D721Med (cell line): ENCODE measurements around the gene ARRDC3.
"Not testable (repeated sequence)": the region's sequence is repeated elsewhere in the genome, so short reads cannot be mapped to it uniquely, and the experiment has no call there.

Source experiments
- DNase-seq: peaks from one replicate; pipeline ENCODE4 v3.0.0; 2011; ENCODE audit warnings: low spot score; ENCODE audit not compliant: insufficient read length
- FAIRE-seq: peaks from 2 replicates; lab custom pipeline; 2011; peaks lifted over from hg19 to GRCh38; lab: Jason Lieb, UNC
- CTCF ChIP-seq: IDR thresholded peaks from 2 replicates; pipeline ENCODE4 v1.5.1; 2012; ENCODE audit warnings: mild to moderate bottlenecking, control low read depth; ENCODE audit not compliant: insufficient read depth; ENCODE audit errors: missing control alignments

Gene ARRDC3

GRCh38 chr5:91359962-91360609 is 23.0 kb downstream of the ARRDC3 start:
- TF ChIP-seq CTCF = no peak
- FAIRE-seq (no peak), DNase-seq (no peak)

DNA sequence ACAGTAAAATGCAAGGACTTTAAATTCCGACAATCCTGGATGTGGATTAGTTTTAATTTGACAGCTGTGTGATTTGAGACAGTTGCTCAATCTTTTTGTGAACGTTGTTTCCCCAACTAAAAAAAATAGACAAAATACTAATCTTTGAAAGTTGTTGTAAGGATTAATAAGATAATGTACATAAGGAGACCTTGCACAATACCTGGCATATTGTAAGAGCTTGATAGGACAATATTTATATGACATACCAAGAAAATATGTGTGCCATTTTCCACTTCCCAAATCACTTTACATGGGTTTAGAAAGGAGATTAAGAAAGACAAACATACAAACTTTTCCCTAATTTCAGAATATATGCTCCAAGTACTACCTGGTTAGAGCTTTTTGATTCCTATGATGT is 25.3 kb downstream of the ARRDC3 start:
- no peak for TF ChIP-seq CTCF
- FAIRE-seq (no peak), DNase-seq (no peak)

GRCh38 chr5:91357012-91357634 is 26.0 kb downstream of the ARRDC3 start:
- FAIRE-seq (no peak), DNase-seq (no peak)
- TF ChIP-seq CTCF = no peak

DNA sequence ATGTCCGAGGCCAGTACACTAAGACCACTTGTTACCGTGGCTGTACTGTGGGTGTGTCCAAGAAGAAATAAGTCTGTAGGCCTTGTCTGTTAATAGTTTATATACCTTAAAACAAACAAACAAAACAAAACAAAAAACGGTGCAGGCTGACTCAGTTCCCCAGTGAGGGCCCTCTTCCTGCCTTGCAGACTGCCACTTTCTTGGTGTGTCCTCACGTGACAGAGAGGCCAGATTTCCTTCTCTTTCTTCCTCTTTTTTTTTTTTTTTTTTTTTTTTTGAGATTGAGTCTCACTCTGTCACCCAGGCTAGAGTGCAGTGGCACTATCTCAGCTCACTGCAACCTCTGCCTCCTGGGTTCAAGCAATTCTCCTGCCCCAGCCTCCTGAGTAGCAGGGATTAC is 28.2 kb downstream of the ARRDC3 start:
- DNase-seq, FAIRE-seq: not testable (repeated sequence)

GRCh38 chr5:91352831-91353695 is 30.1 kb downstream of the ARRDC3 start:
- FAIRE-seq (no peak), DNase-seq (no peak)
- TF ChIP-seq CTCF = no peak

DNA sequence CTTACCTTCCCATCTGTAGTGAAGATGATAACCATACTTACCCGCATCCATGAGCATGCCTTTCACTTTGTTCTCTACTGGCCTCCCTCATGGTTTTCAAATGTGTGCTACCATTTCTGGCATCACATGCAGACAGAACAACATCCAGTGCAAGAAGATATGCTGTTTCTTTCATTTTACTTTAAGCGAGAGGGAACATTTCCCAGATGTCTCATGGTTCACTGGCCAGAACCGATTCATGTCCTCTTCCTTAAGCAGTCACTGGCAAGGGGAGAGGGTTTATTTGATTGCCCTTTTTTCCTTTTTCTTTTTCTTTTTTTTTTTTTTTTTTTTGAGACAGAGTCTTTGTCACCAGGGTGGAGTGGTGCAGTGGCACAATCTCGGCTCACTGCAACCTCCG is 37.7 kb downstream of the ARRDC3 start:
- no peak for DNase-seq

GRCh38 chr5:91344661-91345200 is 38.4 kb downstream of the ARRDC3 start:
- not testable (repeated sequence) for FAIRE-seq, DNase-seq

More for the DNA sequence above, 37.7 kb downstream of the ARRDC3 start:
- FAIRE-seq = no peak
- TF ChIP-seq CTCF = no peak
